HTERT RPE-1 (cell line): ENCODE measurements around the gene OR2B3.
"Not testable (repeated sequence)": the region's sequence is repeated elsewhere in the genome, so short reads cannot be mapped to it uniquely, and the experiment has no call there.

ENCODE experiments used
- in situ Hi-C: fragments of 300-500 bp; cut with MboI; formaldehyde crosslinking; loops from 4 replicates; pipeline ENCODE4 v1.14.3; 2020; ENCODE audit warnings: low sequenced_read_pairs

OR2B3 gene, protein sequence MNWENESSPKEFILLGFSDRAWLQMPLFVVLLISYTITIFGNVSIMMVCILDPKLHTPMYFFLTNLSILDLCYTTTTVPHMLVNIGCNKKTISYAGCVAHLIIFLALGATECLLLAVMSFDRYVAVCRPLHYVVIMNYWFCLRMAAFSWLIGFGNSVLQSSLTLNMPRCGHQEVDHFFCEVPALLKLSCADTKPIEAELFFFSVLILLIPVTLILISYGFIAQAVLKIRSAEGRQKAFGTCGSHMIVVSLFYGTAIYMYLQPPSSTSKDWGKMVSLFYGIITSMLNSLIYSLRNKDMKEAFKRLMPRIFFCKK

DNA sequence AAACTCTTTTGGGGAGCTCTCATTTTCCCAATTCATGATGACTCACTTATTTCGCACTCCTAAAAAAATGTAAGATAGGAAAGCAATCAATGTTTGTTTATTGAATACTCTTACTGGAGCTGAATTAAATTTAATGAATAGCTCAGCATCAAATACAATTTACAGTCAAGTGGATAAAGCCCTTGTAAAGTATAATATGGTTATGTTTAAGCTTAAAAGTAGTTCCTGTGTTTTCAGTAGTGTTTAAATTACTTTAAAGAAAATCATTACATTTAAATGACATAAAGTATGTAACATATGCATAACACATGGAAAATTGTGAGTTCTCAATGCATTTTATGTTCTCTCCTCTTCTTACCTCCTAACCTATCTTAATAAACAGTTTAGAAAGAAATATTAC, at the start of gene OR2B3:
OR2B3 (minus strand) TSS at position 101 of the 400 bp plus-strand sequence; CDS start at position 36, 65 bp downstream.
- in situ Hi-C loops: no loop called here

DNA sequence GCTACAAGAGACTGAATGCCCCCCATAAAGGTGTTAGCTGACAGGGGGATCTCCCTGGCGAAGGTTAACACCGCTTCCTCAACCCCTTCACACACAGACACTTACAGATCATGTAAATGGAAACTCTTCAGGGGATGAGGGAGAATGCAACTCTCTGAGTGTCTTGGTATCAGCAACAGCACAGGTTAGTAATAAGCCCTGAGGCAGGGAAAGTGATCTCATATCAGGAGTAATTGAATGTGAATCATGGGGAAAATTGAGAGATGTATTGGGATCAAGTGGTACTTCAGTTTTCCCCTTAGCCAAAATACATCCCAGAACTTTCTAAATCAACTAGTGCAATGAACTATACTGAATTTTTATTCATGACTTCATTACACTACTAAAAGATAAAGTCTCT, 44.6 kb upstream of the OR2B3 start:
- in situ Hi-C loops: no loop called here

DNA sequence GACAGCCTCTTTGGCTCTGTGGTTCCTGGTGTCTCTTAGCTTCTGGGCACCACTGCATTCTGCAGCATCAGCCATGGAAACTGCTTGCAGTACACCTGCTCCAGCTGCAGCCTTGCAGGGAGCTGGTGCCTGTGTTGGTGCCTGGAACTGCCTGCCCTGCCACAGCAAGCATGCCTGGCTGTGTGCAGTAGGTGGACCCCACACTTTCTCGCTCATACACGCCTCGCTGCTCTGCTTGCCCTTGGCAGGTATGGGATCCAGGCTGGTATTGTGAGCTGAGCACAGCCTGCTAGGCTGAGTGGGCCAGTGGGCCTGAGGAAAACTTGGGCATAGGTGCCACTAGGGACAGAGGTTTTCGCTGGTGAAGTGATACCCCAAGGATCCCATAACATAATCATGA, 43.5 kb upstream of the OR2B3 start:
- in situ Hi-C loops: no loop called here

DNA sequence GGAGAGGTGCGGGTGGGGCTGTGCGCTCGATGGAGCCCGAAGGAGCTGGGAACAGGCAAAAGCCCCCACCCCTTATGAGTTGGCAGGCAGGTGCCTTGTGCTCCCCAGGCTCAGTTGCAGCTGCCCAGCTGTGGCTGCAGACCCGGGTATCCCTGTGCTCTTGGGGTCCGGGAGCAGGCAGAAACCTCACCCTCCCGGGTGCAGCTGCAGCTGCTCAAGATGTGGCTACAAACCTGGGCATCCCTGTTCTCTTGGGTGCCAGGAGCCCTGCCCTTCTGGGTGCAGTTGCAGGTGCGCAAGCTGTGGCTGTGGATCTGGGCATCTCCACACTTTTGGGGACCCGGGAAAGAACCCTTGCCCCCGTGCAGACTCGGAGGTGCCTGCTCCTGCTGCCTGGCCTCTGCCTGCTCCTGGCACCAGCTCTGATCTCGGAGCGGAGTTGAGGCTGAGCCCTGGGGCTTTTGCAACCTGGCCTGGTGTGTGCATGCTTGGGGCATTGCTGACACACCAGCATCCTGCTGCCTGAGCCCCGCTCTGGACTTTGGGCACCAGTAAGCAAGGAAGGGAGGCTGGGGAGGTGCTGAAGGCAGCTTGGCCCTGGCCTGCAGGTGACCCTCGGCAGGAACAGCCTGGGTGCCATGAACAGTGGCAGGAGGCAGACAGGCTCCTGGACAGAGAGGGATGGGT, 42.4 kb upstream of the OR2B3 start:
- in situ Hi-C loops: no loop called here

DNA sequence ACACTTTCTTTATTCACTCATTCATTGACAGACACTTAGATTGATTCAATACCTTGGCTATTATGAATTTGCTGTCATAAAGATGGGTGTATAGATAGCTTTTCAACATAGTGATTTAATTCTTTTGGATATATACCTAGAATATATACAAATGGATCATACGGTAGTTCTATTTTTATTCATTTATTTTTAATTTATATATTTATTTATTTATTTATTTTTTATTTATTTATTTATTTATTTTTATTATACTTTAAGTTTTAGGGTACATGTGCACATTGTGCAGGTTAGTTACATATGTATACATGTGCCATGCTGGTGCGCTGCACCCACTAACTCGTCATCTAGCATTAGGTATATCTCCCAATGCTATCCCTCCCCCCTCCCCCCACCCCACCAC, 27.9 kb upstream of the OR2B3 start:
- in situ Hi-C loops: not testable (repeated sequence)

DNA sequence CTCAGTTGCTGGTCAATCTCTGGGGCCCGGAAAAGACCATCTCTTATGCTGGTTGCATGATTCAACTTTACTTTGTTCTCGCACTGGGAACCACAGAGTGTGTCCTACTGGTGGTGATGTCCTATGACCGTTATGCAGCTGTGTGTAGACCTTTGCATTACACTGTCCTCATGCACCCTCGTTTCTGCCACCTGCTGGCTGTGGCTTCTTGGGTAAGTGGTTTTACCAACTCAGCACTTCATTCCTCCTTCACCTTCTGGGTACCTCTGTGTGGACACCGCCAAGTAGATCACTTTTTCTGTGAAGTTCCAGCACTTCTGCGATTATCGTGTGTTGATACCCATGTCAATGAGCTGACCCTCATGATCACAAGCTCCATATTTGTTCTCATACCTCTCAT, 25.0 kb upstream of the OR2B3 start:
- in situ Hi-C loops: no loop called here

DNA sequence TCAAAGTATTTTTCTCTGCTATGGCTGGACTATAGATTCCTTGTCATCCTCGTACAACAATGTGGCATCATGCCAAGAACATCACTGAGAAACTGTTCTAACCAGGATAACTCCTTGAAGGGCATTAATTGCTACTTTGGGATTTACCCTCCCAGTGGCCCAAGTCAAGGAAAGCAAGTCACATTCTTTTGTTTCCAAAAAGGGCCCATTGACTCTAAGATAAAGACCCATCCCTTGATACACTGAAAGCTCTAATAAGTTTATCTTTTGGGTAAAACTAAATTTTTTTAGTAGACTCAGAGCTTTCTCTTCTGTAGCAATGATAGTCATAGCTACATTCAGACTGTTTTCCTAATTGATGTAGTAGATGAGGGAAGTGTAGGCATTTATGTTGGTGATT, 20.6 kb upstream of the OR2B3 start, which contains the start of gene OR2J3:
OR2J3 (plus strand) TSS at position 301 of the 400 bp plus-strand sequence. CDS start 3,833 bp downstream, outside the sequence.
- in situ Hi-C loops: no loop called here

DNA sequence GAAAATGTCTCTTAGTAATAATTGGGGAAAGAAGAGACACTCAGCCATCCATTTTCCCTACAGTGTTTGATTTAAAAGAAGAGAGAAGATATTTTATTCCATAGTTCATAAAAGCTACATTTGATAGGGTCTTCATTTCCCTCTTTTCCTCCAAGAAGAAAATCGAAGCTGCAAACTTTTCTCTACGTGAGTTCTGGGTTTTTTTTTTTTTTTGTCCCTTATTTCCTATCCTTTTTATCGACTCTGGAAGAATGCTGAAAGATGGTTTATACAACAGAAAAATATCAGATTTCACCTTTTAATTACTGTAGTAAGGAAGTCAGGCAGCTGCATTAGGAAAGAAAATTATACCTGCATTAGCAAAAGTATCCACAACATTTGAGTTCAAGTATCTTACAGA, 12.1 kb upstream of the OR2B3 start, which contains the start of gene OR2J1:
OR2J1 (plus strand) TSS at position 301 of the 400 bp plus-strand sequence. CDS start 1,453 bp downstream, outside the sequence.
- in situ Hi-C loops: no loop called here

DNA sequence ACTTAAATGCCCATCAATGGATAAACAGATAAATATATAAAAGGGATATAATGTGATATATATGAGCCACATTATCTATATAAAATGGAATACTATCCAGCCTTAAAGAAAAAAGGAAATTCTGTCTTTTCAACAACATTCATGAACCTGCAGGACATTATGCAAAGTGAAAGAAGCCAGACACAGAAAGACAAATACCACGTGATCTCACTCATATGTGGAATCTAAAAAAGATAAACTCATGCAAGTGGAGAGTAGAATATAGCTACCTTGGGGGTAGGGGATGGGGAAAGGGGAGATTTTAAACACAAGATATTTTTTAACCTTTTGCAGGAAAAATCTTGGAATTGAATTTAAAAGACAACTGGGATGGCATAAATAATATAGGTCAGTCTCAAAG, 10.7 kb upstream of the OR2B3 start:
- in situ Hi-C loops: no loop called here

DNA sequence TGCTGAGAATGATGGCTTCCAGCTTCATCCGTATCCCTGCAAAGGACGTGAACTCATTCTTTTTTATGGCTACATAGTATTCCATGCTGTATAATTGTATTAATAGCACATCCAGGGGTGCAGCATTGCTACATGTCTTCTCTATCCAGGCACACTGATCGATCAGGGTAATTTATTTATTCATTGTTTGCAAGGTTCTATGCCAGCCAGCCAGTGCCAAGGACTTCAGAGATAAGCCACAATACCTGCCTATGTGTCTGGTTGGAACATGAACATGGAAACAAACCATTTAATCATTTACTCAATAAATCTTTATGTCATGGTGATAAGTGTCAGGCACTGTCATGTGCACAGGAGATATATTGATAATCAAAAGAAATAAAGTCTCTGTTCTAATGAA, 5.8 kb upstream of the OR2B3 start:
- in situ Hi-C loops: no loop called here

DNA sequence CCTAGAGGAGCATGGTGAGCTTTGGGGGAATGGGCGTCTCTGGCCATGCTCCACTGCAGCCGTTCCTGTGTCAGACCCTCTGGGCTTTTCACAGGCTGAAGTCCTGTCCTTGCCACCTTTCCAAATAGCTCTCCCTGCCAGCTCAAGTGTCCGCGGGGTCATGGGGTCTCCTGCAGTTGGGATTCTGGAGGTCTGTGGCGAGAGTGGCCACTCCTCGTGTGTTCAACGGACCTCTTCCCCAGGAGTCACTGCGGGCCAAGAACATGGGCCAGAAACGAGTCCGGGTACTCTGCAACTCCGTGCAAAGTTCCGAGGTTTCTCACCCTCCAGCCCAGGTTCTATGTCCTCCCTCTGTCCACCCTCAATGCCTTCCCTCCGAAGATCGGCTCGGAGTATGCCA, 4.7 kb downstream of the OR2B3 start:
- in situ Hi-C loops: no loop called here

DNA sequence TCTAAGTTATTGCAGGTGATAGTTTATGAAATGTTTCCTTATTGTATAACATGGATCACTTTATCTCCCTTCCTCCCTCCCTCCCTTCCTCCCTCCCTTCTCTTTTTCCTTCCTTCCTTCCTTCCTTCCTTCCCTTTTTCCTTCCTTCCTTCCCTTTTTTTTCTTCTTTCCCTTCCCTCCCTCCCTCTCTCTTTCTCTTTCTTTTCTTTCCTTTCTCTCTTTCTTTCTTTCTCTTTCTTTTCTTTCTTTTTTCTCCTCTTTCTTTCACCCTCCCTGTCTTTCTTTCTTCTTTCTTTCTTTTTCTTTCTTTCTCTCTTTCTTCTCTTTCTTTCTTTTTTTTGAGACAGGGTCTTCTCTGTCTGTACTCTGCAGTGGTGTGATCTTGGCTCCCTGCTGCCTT, 5.8 kb downstream of the OR2B3 start:
- in situ Hi-C loops: no loop called here

DNA sequence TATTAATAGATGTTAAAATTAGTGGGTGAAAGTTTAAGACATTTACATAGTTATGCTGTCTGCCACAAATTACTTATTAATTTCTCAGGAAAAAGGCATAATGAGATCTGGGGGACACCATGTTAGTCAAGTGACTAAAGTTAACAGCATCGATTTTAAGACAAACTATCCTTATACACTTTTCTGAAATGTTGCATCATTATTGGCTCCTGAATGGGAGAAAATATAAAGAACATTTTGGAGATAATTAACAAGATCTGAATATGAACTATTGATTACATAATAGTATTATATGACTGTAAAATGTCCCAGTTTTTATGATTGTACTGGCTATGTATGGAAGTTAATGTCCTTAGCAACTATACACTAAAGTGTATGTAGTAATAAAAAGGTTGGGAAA, 7.9 kb downstream of the OR2B3 start:
- in situ Hi-C loops: no loop called here

DNA sequence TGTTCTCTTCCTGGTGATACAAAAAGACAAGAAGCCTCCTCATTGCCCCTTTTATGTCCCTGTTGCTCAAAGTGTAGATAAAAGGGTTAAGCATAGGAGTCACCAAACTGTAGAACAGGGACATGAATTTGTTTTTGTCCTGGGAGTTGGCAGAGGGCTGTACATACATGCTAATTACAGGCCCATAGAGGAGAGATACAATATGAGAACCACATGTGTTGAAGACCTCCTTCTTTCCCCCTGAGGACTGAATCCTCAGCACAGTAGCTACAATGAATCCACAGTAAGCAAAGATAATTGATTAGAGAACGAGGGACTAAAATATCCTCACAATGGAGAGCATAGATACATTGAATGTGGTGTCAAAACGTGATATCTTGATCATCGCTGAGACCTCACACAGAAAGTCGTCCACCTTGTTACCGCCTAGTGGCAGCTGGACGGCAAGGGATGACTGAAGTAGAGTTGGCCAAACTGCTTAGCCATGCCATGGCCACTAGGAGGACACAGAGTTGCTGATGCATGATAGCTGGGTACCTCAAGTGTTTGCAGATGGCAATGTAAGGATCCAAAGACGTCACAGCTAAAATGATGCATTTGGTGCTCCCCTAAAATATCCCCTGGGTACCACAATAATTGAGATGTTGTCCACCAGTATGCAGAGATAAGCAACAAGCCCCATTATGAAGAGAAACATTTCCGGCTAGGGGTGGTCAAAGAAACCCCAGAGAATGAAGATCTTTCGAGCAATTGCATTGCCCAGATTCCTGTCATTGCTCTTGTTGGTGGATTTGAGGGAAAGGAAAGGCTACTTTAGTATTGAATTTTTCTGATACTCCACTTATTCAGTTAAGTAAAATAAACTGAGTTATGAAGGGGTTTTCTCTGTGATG, 15.0 kb downstream of the OR2B3 start:
- in situ Hi-C loops: no loop called here

DNA sequence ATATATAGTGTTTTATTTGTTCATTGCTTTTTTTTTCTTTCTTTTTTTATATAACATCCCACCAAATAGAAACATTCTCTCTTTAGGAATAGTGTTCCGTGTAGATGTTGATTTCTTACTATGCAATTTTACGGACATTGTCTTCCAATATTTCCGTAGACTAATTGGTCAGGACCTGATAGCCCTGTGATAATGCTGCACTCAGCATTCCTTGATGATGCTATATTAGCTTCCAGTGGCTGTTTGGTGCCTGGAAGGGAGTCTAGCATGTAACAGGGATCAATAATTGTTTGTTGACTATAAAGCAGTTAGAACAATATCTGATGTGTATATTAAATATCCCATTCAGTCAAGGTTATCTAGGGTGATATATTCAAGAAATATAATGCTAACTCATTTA, 35.4 kb downstream of the OR2B3 start:
- in situ Hi-C loops: no loop called here

DNA sequence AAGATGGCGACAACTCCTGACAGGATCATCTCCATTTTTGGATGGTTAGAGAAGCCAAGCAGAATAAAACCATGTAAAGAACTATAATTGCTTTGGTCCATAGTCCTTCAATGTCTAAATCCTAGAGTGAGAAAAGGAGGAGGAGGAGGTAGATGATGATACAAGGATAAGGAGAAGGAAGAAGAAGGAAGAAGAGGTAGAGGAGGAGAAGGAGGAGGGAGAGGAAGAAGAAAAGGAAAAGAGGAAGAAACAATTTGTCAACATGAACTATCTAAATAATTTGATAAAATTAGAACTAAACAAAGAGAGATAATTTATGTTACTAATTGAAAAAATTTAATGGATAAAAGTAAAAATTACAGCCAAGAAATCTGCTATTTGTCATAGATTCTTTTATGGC, 42.0 kb downstream of the OR2B3 start, which contains the start of gene OR2W1:
OR2W1 (minus strand) TSS at position 101 of the 400 bp plus-strand sequence; CDS start at position 101, 0 bp downstream.
- in situ Hi-C loops: no loop called here
